Urothelium cell line (cell line): Measurements from ENCODE around the gene YTHDF1.
"Not testable (repeated sequence)": the region's sequence is repeated elsewhere in the genome, so short reads cannot be mapped to it uniquely, and the experiment has no call there.

Source experiments
- DNase-seq: peaks from one replicate; pipeline ENCODE4 v3.0.0; 2011; ENCODE audit warnings: low spot score, mixed read lengths
- FAIRE-seq: peaks from 2 replicates; lab custom pipeline; 2011; peaks lifted over from hg19 to GRCh38; lab: Jason Lieb, UNC

YTHDF1 gene

GRCh38 chr20:63160641-63161175 is 55.2 kb downstream of the YTHDF1 start:
- DNase-seq (no peak), FAIRE-seq (no peak)

GRCh38 chr20:63159826-63160640 is 55.9 kb downstream of the YTHDF1 start:
- DNase-seq (no peak), FAIRE-seq (no peak)

GRCh38 chr20:63159251-63159650 is 56.7 kb downstream of the YTHDF1 start:
- not testable (repeated sequence) for FAIRE-seq, DNase-seq

GRCh38 chr20:63158845-63159244 is 57.1 kb downstream of the YTHDF1 start:
- FAIRE-seq: peak; percentile 79

GRCh38 chr20:63158352-63158751 is 57.6 kb downstream of the YTHDF1 start:
- DNase-seq (no peak), FAIRE-seq (peak; percentile 97)

More at GRCh38 chr20:63158845-63159244, 57.1 kb downstream of the YTHDF1 start:
- DNase-seq: no peak

GRCh38 chr20:63157431-63157830 is 58.5 kb downstream of the YTHDF1 start:
- FAIRE-seq, DNase-seq: not testable (repeated sequence)

GRCh38 chr20:63156221-63156671 is 59.7 kb downstream of the YTHDF1 start:
- FAIRE-seq (no peak), DNase-seq (no peak)

- DNase-seq (no peak), FAIRE-seq (no peak)
Observed at GRCh38 chr20:63155266-63156165, 60.4 kb downstream of the YTHDF1 start.

GRCh38 chr20:63154395-63154794 is 61.5 kb downstream of the YTHDF1 start:
- DNase-seq (no peak), FAIRE-seq (no peak)

GRCh38 chr20:63153254-63154221 is 62.4 kb downstream of the YTHDF1 start:
- FAIRE-seq: no peak
- DNase-seq: no peak

- no peak for FAIRE-seq
- no peak for DNase-seq
Observed at GRCh38 chr20:63152322-63153253, 63.3 kb downstream of the YTHDF1 start.

- DNase-seq: no peak
- FAIRE-seq: no peak
Observed at GRCh38 chr20:63151554-63152321, 64.2 kb downstream of the YTHDF1 start.

- no peak for FAIRE-seq
- DNase-seq: no peak
Observed at GRCh38 chr20:63150911-63151531, 64.9 kb downstream of the YTHDF1 start.

- no peak for FAIRE-seq
- no peak for DNase-seq
Observed at GRCh38 chr20:63150391-63150898, 65.5 kb downstream of the YTHDF1 start.

- DNase-seq: no peak
Observed at GRCh38 chr20:63149531-63150192, 66.3 kb downstream of the YTHDF1 start.

GRCh38 chr20:63148696-63149095 is 67.2 kb downstream of the YTHDF1 start:
- FAIRE-seq (no peak), DNase-seq (no peak)

More at GRCh38 chr20:63149531-63150192, 66.3 kb downstream of the YTHDF1 start:
- FAIRE-seq: no peak

GRCh38 chr20:63147532-63147931 is 68.4 kb downstream of the YTHDF1 start:
- DNase-seq (no peak), FAIRE-seq (no peak)
